ENCODE results near the gene PCDHA2. TPM values are rescaled to one million over a fixed set of nuclear protein-coding genes. Genes with fewer than 3 reads are reported as not detected.

PCDHA2 gene
- total RNA-seq: 1 to 10 TPM in 1 of 2 donors, under 1 TPM in 1; 0.26 to 1.3 TPM

GRCh38 chr5:140794595-140795258, at the start of gene PCDHA2:
Gene PCDHA2 (plus strand): TSS chr5:140794852.
- TF ChIP-seq CTCF (IDR thresholded peaks at IDR 0.05) (peak in 3 of 7 experiments; percentile 5 to 27 (median 9)), POLR2A (IDR thresholded peaks at IDR 0.05) (no peak)
- 14 to 21% methylated on average over 21 to 27 of the region's 27 CpGs for whole genome bisulfite sequencing, 2 donors
- Histone ChIP-seq H3K36me3 (replicated peaks in 1 of 2; ENCODE audit: insufficient read depth in 1 of 2, low read depth in 2 of 2) (no peaks in the 10 kb centered on the region), H3K27ac (no peak within 1 kb of the TSS), H3K4me3 (no peak within 1 kb of the TSS), H3K9me3 (peaks cover 0 to 55% (median 2%) of the 10 kb centered on the region in 3 donors), H3K27me3 (no peaks in the 10 kb centered on the region), H3K4me1 (no peaks in the 10 kb centered on the region)
- intact Hi-C loops (cut with DNase I): no loop called here
- ATAC-seq: no peak
- no peak for DNase-seq

- H3K9me3 ChIP-seq: peaks cover 0 to 16% (median 0%) of the 10 kb centered on the region in 3 donors
- no peak for ATAC-seq
- WGBS, 2 donors: 71 to 74% methylated on average over 5 of the region's 5 CpGs
These were observed 41.1 kb upstream of the PCDHA2 start for GRCh38 chr5:140753561-140753960.

GRCh38 chr5:140764177-140764973, 30.3 kb upstream of the PCDHA2 start:
- Histone ChIP-seq H3K27me3 (no peaks in the 10 kb centered on the region), H3K9me3 (peaks cover 0 to 56% (median 3%) of the 10 kb centered on the region in 3 donors), H3K27ac (no peak overlapping the region), H3K4me1 (no peaks in the 10 kb centered on the region), H3K36me3 (replicated peaks in 1 of 2; ENCODE audit: insufficient read depth in 1 of 2, low read depth in 2 of 2) (no peaks in the 10 kb centered on the region), H3K4me3 (no peak overlapping the region)
- no peak for DNase-seq
- intact Hi-C loops (cut with DNase I): no loop called here
- no peak for ATAC-seq
- 80 to 82% methylated on average over 2 of the region's 2 CpGs for WGBS, 2 donors
- TF ChIP-seq POLR2A (IDR thresholded peaks at IDR 0.05) (no peak), CTCF (IDR thresholded peaks at IDR 0.05) (no peak)

More at GRCh38 chr5:140753561-140753960, 41.1 kb upstream of the PCDHA2 start:
- no peak overlapping the region for H3K27ac ChIP-seq
- no peaks in the 10 kb centered on the region for H3K36me3 ChIP-seq (replicated peaks in 1 of 2; ENCODE audit: insufficient read depth in 1 of 2, low read depth in 2 of 2)
- H3K4me1 ChIP-seq: no peaks in the 10 kb centered on the region
- H3K4me3 ChIP-seq: no peak overlapping the region
- no peak for TF ChIP-seq POLR2A (IDR thresholded peaks at IDR 0.05)
- TF ChIP-seq CTCF (IDR thresholded peaks at IDR 0.05): no peak
- no peak for DNase-seq
- H3K27me3 ChIP-seq: no peaks in the 10 kb centered on the region
- intact Hi-C loops (cut with DNase I): no loop called here

- H3K27ac ChIP-seq: no peak overlapping the region
- intact Hi-C loops (cut with DNase I): no loop called here
- TF ChIP-seq POLR2A (IDR thresholded peaks at IDR 0.05) (no peak), CTCF (IDR thresholded peaks at IDR 0.05) (no peak)
- no peak overlapping the region for H3K4me3 ChIP-seq
- peaks cover 0 to 50% (median 3%) of the 10 kb centered on the region in 3 donors for H3K9me3 ChIP-seq
- DNase-seq (no peak), ATAC-seq (no peak)
- no peaks in the 10 kb centered on the region for H3K27me3 ChIP-seq
- WGBS, 2 donors: 60 to 74% methylated on average over 4 of the region's 4 CpGs
- H3K36me3 ChIP-seq (replicated peaks in 1 of 2; ENCODE audit: insufficient read depth in 1 of 2, low read depth in 2 of 2): no peaks in the 10 kb centered on the region
- no peaks in the 10 kb centered on the region for H3K4me1 ChIP-seq
These were observed 27.2 kb upstream of the PCDHA2 start for GRCh38 chr5:140767444-140767843.

Data from body of pancreas (tissue), 4 donors.